ACC112 (cell line): ENCODE measurements around the gene ACTR5.

Experiments
- H2AFZ ChIP-seq: fragments of 200-600 bp; sonication (generic); one replicate; pipeline ENCODE4 v1.6.0; 2017; ENCODE audit warnings: antibody characterized with exemption, low read length; ENCODE audit not compliant: unreplicated experiment
- H3K27ac ChIP-seq: fragments of 200-600 bp; sonication (generic); 2 replicates; pipeline ENCODE4 v1.5.1; 2014; ENCODE audit warnings: low read depth, mild to moderate bottlenecking, antibody characterized with exemption, low read length, moderate library complexity
- H3K27me3 ChIP-seq: fragments of 200-600 bp; sonication (generic); 2 replicates; pipeline ENCODE4 v1.6.1; 2014; ENCODE audit warnings: mild to moderate bottlenecking, antibody characterized with exemption, low read length, moderate library complexity, mixed read lengths; ENCODE audit not compliant: insufficient read depth
- H3K36me3 ChIP-seq: fragments of 200-600 bp; sonication (generic); 2 replicates; pipeline ENCODE4 v1.6.1; 2016; ENCODE audit warnings: mild to moderate bottlenecking, antibody characterized with exemption, low read length, moderate library complexity, mixed read lengths; ENCODE audit not compliant: insufficient read depth
- H3K4me1 ChIP-seq: fragments of 200-600 bp; sonication (generic); one replicate; pipeline ENCODE4 v1.6.1; 2016; ENCODE audit warnings: low read length, mixed read lengths; ENCODE audit not compliant: insufficient read depth, unreplicated experiment, control insufficient read depth
- H3K4me3 ChIP-seq: fragments of 200-600 bp; sonication (generic); 2 replicates; pipeline ENCODE4 v1.5.1; 2014; ENCODE audit warnings: mild to moderate bottlenecking, low read depth, low read length
- H3K79me2 ChIP-seq: fragments of 200-600 bp; sonication (generic); one replicate; pipeline ENCODE4 v1.6.0; 2016; ENCODE audit warnings: low read length; ENCODE audit not compliant: control insufficient read depth, unreplicated experiment, insufficient read depth

ACTR5 gene

DNA sequence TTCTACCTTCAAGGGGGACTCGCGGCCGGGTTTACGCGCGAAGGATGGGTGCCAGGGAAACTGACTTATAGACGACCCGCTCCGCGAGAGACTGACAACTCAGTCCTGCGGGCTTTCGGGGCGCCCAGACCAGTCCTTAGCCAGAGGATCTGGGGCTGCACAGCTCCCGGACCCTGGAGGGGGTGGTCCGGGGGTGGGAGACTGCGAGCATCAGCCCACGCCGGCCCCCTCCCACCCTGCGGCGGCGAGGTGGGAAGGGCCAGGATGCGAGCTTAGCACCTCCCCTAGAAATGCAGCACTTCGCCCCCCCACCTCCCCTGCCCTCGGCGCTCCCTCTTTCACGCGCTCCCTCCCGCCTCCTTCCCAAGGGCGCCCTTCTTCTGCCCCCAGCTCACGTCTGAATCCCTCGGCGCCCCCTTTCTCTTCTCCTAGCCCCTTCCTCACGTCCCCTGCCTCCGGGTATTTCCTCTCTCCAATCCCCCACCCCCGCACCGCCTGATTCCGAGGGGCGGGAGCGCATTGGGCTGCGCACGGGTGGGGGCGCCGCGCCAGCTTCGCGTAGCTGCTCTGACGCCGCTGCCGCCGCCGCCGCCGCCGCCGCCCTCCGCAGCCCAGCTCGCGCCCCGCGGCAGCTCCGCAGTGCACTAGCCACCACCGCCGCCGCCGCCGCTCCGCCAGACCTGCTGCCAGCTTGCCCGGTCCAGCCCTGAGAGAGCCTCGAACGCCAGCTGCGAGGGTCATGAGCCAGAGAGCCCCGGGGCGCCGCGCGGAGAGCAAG is 24.2 kb upstream of the ACTR5 start, which contains the start of gene SLC32A1:
TSS of gene SLC32A1 (plus strand) at position 639 of the 778 bp plus-strand sequence. CDS start 239 bp downstream, outside the sequence.
- no peak within 1 kb of the TSS for H3K4me3 ChIP-seq
- H3K27ac ChIP-seq = no peak within 1 kb of the TSS
- H2AFZ ChIP-seq = no peak within 1 kb of the TSS
- no peaks in the 10 kb centered on the region for H3K79me2 ChIP-seq
- peaks cover 100% of the 10 kb centered on the region for H3K27me3 ChIP-seq
- H3K36me3 ChIP-seq = no peaks in the 10 kb centered on the region
- no peaks in the 10 kb centered on the region for H3K4me1 ChIP-seq

DNA sequence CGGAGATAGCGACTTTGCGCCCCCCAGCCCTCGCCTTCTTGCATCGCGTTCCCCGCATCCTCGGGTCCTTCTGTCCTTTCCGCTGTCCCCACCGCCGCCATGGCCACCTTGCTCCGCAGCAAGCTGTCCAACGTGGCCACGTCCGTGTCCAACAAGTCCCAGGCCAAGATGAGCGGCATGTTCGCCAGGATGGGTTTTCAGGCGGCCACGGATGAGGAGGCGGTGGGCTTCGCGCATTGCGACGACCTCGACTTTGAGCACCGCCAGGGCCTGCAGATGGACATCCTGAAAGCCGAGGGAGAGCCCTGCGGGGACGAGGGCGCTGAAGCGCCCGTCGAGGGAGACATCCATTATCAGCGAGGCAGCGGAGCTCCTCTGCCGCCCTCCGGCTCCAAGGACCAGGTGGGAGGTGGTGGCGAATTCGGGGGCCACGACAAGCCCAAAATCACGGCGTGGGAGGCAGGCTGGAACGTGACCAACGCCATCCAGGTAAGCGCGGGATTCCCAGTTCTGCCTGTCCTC is 23.6 kb upstream of the ACTR5 start:
- Histone ChIP-seq H3K36me3 (no peaks in the 10 kb centered on the region), H3K4me1 (no peaks in the 10 kb centered on the region), H2AFZ (no peak overlapping the region), H3K79me2 (no peaks in the 10 kb centered on the region), H3K4me3 (no peak overlapping the region), H3K27ac (no peak overlapping the region), H3K27me3 (peaks cover 100% of the 10 kb centered on the region)

DNA sequence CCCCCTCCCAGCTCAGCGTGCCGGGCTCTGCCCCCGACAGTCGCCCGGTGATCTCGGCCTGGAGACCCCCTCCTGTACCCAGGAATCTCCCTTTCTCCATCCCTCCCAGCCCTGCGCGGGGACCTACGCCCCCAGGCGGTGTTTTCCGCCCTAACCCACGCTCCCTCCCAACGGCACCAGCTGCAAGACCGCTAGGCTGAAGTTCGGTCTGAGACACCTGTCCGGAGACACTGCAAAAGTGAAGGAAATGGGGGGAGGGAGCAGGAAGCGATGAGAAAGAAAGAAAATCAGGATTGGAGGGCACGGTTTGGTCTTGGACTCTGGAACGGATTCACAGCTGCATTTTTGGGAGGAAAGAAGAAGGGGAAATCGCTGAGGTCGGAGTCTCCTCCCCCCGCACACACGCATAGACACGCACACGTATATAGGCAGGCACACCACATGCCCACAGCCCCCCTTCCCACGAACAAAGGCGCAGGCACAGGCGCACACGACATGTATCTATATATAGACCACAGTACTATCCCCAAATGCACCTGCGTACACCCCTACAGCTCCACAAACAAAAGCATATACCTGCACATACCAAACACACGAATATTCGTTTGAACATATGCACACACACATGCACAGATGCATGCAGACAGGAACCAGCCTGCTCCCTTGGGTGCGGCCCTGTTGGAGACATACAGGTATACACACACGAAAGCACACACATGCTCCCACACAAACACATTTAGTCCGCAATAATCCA is 22.9 kb upstream of the ACTR5 start:
- no peak overlapping the region for H3K27ac ChIP-seq
- H2AFZ ChIP-seq = no peak overlapping the region
- H3K79me2 ChIP-seq = no peaks in the 10 kb centered on the region
- no peaks in the 10 kb centered on the region for H3K4me1 ChIP-seq
- H3K36me3 ChIP-seq = no peaks in the 10 kb centered on the region
- H3K4me3 ChIP-seq = no peak overlapping the region
- peaks cover 100% of the 10 kb centered on the region for H3K27me3 ChIP-seq

DNA sequence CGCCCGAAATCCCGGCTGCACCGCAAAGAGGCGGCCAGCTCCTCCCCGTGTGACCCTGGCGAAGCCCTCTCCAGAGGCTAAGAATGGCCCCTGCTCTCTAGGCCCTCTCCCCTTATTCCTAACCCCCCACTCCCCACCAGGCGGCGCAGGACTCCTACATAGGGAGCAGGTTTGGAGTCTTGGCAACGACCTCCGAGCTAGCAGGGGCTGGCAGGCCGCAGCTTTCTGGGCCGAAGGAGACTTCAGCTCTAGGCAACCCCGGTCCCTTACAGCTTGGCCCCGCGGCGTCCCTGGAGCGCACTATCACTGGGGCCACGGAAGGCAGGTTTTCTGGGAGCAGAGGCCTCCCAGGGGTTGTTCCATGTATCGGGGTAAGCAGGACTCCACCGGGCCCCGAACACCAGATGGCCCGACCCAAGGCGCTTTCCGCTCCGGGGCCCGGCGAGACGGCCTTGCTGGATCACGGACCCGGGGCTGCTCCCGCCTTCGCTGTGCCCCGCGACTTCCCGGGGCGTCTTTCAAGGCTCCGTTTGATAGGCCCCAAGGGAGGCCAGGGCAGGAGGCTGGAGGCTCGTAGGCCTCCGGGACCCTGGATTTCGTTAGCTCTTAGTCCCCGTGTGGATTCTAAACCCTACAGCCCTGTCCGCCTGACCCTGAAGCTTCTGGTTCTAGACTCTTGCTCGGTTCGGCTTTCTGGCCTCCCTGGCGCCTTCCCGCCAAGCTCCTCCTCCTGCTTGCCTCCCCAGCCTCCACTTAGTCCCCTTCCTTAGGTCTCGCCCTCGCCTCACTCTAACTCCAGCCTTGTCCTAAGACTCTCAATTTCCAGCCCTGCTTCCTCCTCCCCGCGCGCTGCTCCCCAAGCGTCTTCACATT is 22.1 kb upstream of the ACTR5 start:
- no peak overlapping the region for H3K4me3 ChIP-seq
- H3K79me2 ChIP-seq = no peaks in the 10 kb centered on the region
- H3K27ac ChIP-seq = no peak overlapping the region
- no peak overlapping the region for H2AFZ ChIP-seq
- peaks cover 100% of the 10 kb centered on the region for H3K27me3 ChIP-seq
- no peaks in the 10 kb centered on the region for H3K4me1 ChIP-seq
- H3K36me3 ChIP-seq = no peaks in the 10 kb centered on the region

DNA sequence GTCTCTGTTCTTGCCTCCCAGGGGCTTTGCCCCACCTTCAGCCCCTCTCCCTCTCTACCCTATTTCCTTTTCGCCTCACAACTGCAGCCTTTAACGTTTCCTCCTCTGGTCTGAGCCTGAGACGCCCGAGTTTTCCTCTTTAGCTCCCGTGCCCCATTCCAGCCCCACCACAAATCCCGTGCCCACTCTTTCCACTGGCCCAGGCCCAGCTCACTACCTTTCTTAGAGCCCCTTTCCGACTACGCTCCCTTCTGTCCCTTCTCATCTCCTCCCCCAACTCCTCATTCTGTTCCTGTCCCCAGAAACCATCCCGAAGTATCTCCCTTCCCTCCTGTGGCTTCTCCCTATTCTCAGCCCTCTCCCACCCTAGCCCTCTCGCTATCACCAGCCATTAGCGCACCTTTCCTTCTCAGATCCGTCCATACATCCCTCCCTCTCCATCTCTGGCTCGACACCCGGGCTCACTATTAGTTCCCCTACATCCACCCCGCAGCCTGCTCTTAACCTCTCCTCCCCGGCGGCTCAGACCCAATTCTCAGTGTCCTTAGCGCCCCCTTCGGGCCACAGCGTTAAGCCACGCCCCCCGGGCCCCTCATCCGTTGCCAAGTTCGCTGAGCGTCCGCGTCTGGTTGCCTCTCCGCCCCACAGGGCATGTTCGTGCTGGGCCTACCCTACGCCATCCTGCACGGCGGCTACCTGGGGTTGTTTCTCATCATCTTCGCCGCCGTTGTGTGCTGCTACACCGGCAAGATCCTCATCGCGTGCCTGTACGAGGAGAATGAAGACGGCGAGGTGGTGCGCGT is 21.3 kb upstream of the ACTR5 start:
- Histone ChIP-seq H3K36me3 (no peaks in the 10 kb centered on the region), H3K4me1 (no peaks in the 10 kb centered on the region), H3K27ac (no peak overlapping the region), H2AFZ (no peak overlapping the region), H3K4me3 (no peak overlapping the region), H3K27me3 (peaks cover 99% of the 10 kb centered on the region), H3K79me2 (no peaks in the 10 kb centered on the region)

DNA sequence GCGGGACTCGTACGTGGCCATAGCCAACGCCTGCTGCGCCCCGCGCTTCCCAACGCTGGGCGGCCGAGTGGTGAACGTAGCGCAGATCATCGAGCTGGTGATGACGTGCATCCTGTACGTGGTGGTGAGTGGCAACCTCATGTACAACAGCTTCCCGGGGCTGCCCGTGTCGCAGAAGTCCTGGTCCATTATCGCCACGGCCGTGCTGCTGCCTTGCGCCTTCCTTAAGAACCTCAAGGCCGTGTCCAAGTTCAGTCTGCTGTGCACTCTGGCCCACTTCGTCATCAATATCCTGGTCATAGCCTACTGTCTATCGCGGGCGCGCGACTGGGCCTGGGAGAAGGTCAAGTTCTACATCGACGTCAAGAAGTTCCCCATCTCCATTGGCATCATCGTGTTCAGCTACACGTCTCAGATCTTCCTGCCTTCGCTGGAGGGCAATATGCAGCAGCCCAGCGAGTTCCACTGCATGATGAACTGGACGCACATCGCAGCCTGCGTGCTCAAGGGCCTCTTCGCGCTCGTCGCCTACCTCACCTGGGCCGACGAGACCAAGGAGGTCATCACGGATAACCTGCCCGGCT is 20.6 kb upstream of the ACTR5 start:
- H2AFZ ChIP-seq = no peak overlapping the region

DNA sequence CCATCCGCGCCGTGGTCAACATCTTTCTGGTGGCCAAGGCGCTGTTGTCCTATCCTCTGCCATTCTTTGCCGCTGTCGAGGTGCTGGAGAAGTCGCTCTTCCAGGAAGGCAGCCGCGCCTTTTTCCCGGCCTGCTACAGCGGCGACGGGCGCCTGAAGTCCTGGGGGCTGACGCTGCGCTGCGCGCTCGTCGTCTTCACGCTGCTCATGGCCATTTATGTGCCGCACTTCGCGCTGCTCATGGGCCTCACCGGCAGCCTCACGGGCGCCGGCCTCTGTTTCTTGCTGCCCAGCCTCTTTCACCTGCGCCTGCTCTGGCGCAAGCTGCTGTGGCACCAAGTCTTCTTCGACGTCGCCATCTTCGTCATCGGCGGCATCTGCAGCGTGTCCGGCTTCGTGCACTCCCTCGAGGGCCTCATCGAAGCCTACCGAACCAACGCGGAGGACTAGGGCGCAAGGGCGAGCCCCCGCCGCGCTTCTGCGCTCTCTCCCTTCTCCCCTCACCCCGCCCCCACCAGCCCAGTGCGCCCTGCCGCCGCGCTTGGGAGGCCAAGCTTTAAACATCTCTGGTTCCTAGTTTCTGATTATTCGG is 20.0 kb upstream of the ACTR5 start:
- H3K4me3 ChIP-seq = no peak overlapping the region
- no peak overlapping the region for H2AFZ ChIP-seq
- H3K4me1 ChIP-seq = no peaks in the 10 kb centered on the region
- peaks cover 98% of the 10 kb centered on the region for H3K27me3 ChIP-seq
- H3K27ac ChIP-seq = no peak overlapping the region
- H3K36me3 ChIP-seq = no peaks in the 10 kb centered on the region
- H3K79me2 ChIP-seq = no peaks in the 10 kb centered on the region

More for the DNA sequence above, 20.6 kb upstream of the ACTR5 start:
- Histone ChIP-seq H3K4me1 (no peaks in the 10 kb centered on the region), H3K4me3 (no peak overlapping the region), H3K79me2 (no peaks in the 10 kb centered on the region), H3K27ac (no peak overlapping the region), H3K27me3 (peaks cover 99% of the 10 kb centered on the region), H3K36me3 (no peaks in the 10 kb centered on the region)

DNA sequence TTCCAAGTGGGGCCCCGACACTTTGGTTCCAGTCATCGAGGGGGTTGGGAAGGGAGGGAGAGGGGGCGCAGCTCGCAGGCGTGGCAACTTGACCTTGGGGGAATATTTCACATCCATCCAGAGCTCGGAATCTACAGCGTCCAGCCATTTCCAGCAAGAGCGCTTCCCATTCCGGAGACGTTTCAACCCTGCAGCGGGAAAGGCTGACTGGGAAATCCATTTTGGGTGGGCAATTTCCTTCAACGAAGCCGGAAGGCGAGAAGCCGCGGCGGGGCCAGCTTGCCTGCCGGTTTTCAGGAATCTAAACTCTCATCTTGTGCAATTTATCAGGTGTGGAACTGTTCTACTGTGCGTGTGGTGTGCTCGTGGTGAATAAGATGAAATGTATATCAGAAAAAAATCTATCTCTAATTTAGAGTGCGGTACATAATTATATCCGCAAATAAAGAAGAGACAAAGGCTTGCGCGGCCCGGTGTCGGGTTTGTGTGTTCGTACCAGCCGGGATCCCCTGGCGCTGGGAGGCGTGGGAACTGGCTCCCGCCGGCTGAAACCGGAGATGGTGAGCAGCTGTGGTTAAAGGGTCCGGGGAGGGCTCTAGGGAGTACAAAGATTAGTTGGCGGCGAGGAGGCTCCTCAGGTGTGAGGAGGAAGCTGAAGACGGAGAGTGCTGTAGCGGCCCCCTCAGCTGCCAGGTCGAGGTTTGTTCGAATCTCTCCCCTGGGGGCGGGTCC is 19.2 kb upstream of the ACTR5 start:
- no peaks in the 10 kb centered on the region for H3K4me1 ChIP-seq
- no peak overlapping the region for H3K4me3 ChIP-seq
- no peak overlapping the region for H2AFZ ChIP-seq
- H3K27ac ChIP-seq = no peak overlapping the region
- no peaks in the 10 kb centered on the region for H3K79me2 ChIP-seq
- no peaks in the 10 kb centered on the region for H3K36me3 ChIP-seq
- peaks cover 98% of the 10 kb centered on the region for H3K27me3 ChIP-seq

DNA sequence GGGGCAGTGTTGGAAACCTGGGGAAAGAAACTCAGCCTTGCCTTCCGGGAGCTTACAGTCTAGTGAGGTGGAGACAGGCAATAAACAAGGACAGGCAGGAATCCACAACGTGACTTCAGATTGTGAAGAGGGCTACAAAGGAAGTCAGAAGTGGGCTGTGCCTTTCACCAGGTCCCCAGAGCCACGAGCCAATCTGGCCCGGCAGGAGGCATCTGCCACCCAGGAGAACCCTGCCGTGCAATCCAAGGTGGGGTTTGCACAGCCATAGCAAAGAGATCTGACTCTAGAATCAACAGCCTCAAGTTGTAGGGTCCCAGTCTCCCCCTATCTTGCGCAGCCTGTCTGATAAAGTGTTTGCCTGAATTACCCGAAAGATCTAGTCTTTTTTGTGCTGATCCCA is 18.5 kb upstream of the ACTR5 start:
- no peak overlapping the region for H3K4me3 ChIP-seq
- no peaks in the 10 kb centered on the region for H3K79me2 ChIP-seq
- H3K27me3 ChIP-seq = peaks cover 97% of the 10 kb centered on the region
- H3K36me3 ChIP-seq = no peaks in the 10 kb centered on the region
- H2AFZ ChIP-seq = no peak overlapping the region
- H3K4me1 ChIP-seq = no peaks in the 10 kb centered on the region
- no peak overlapping the region for H3K27ac ChIP-seq
